Measurements from ENCODE around the gene CA5B. TPM values are rescaled to one million over a fixed set of nuclear protein-coding genes. Genes with fewer than 3 reads are reported as not detected.
A peak's percentile ranks its signal among the peaks of the same experiment; 100 is the strongest.
"Not testable (repeated sequence)": the region's sequence is repeated elsewhere in the genome, so short reads cannot be mapped to it uniquely, and the experiment has no call there.

Gene CA5B
- total and polyA plus RNA-seq, 2 donors (not counting 1 experiment from before 2014, with no cell fraction given): 7.4 to 11.6 TPM

GRCh38 chrX:15751155-15751819 lies 13.2 kb downstream of the CA5B start:
- Histone ChIP-seq H3K9ac (ENCODE audit: insufficient read depth, low read length) (no peak overlapping the region), H3K4me3 (replicated peaks in 1 of 4; ENCODE audit: control extremely low read depth in 1 of 4, insufficient read depth in 1 of 4, low read depth in 3 of 4, low read length in 4 of 4) (no peak overlapping the region), H3K27ac (ENCODE audit: insufficient read depth, low read length) (peak overlapping the region; percentile 78), H3K4me2 (ENCODE audit: extremely low read depth, insufficient read depth, low read length) (peak overlapping the region; percentile 15), H3K27me3 (ENCODE audit: control insufficient read depth, insufficient read depth, low read length) (no peaks in the 10 kb centered on the region), H3K36me3 (ENCODE audit: control insufficient read depth, insufficient read depth, low read length) (no peaks in the 10 kb centered on the region), H3K79me2 (ENCODE audit: control insufficient read depth, insufficient read depth, low read length) (no peaks in the 10 kb centered on the region), H3K9me3 (ENCODE audit: control insufficient read depth, insufficient read depth, low read depth, low read length) (no peaks in the 10 kb centered on the region), H3K4me1 (ENCODE audit: control insufficient read depth, extremely low read depth, insufficient read depth, low read length) (peaks cover 7% of the 10 kb centered on the region), H4K20me1 (ENCODE audit: control insufficient read depth, extremely low read depth, insufficient read depth, low read length) (no peaks in the 10 kb centered on the region), H2AFZ (ENCODE audit: low read length) (no peak overlapping the region)
- TF ChIP-seq CTCF (conservative IDR thresholded peaks at IDR 0.05 in 1 of 2, IDR thresholded peaks at IDR 0.05 in 1 of 2; ENCODE audit: low read depth in 1 of 2, low read length in 2 of 2): no peak
- no peak for TF ChIP-seq EZH2 (IDR thresholded peaks at IDR 0.05; ENCODE audit: low read length, missing control alignments)
- DNase-seq (ENCODE audit: low read depth in 2 of 2): peak; percentile 54 to 76

- Histone ChIP-seq H4K20me1 (ENCODE audit: control insufficient read depth, extremely low read depth, insufficient read depth, low read length) (no peaks in the 10 kb centered on the region), H3K79me2 (ENCODE audit: control insufficient read depth, insufficient read depth, low read length) (no peaks in the 10 kb centered on the region), H3K4me1 (ENCODE audit: control insufficient read depth, extremely low read depth, insufficient read depth, low read length) (peaks cover 7% of the 10 kb centered on the region), H2AFZ (ENCODE audit: low read length) (no peak overlapping the region), H3K9me3 (ENCODE audit: control insufficient read depth, insufficient read depth, low read depth, low read length) (no peaks in the 10 kb centered on the region), H3K36me3 (ENCODE audit: control insufficient read depth, insufficient read depth, low read length) (no peaks in the 10 kb centered on the region), H3K27me3 (ENCODE audit: control insufficient read depth, insufficient read depth, low read length) (no peaks in the 10 kb centered on the region), H3K9ac (ENCODE audit: insufficient read depth, low read length) (no peak overlapping the region), H3K4me2 (ENCODE audit: extremely low read depth, insufficient read depth, low read length) (no peak overlapping the region), H3K27ac (ENCODE audit: insufficient read depth, low read length) (no peak overlapping the region), H3K4me3 (replicated peaks in 1 of 4; ENCODE audit: control extremely low read depth in 1 of 4, insufficient read depth in 1 of 4, low read depth in 3 of 4, low read length in 4 of 4) (no peak overlapping the region)
- DNase-seq (ENCODE audit: low read depth in 2 of 2): no peak
- TF ChIP-seq EZH2 (IDR thresholded peaks at IDR 0.05; ENCODE audit: low read length, missing control alignments): no peak
- TF ChIP-seq CTCF (conservative IDR thresholded peaks at IDR 0.05 in 1 of 2, IDR thresholded peaks at IDR 0.05 in 1 of 2; ENCODE audit: low read depth in 1 of 2, low read length in 2 of 2): no peak
These were observed 17.0 kb downstream of the CA5B start for GRCh38 chrX:15755091-15755490.

- Histone ChIP-seq H3K9ac (ENCODE audit: insufficient read depth, low read length) (no peak overlapping the region), H3K4me2 (ENCODE audit: extremely low read depth, insufficient read depth, low read length) (no peak overlapping the region), H4K20me1 (ENCODE audit: control insufficient read depth, extremely low read depth, insufficient read depth, low read length) (no peaks in the 10 kb centered on the region), H3K9me3 (ENCODE audit: control insufficient read depth, insufficient read depth, low read depth, low read length) (no peaks in the 10 kb centered on the region), H3K27ac (ENCODE audit: insufficient read depth, low read length) (no peak overlapping the region), H3K36me3 (ENCODE audit: control insufficient read depth, insufficient read depth, low read length) (no peaks in the 10 kb centered on the region), H3K79me2 (ENCODE audit: control insufficient read depth, insufficient read depth, low read length) (no peaks in the 10 kb centered on the region), H3K4me1 (ENCODE audit: control insufficient read depth, extremely low read depth, insufficient read depth, low read length) (no peaks in the 10 kb centered on the region), H3K27me3 (ENCODE audit: control insufficient read depth, insufficient read depth, low read length) (no peaks in the 10 kb centered on the region), H2AFZ (ENCODE audit: low read length) (no peak overlapping the region), H3K4me3 (replicated peaks in 1 of 4; ENCODE audit: control extremely low read depth in 1 of 4, insufficient read depth in 1 of 4, low read depth in 3 of 4, low read length in 4 of 4) (no peak overlapping the region)
- no peak for TF ChIP-seq CTCF (conservative IDR thresholded peaks at IDR 0.05 in 1 of 2, IDR thresholded peaks at IDR 0.05 in 1 of 2; ENCODE audit: low read depth in 1 of 2, low read length in 2 of 2)
- TF ChIP-seq EZH2 (IDR thresholded peaks at IDR 0.05; ENCODE audit: low read length, missing control alignments): no peak
- no peak for DNase-seq (ENCODE audit: low read depth in 2 of 2)
These were observed 20.1 kb downstream of the CA5B start for GRCh38 chrX:15758140-15758539.

- H3K9ac ChIP-seq (ENCODE audit: insufficient read depth, low read length); H3K36me3 ChIP-seq (ENCODE audit: control insufficient read depth, insufficient read depth, low read length); DNase-seq (ENCODE audit: low read depth in 2 of 2); H3K9me3 ChIP-seq (ENCODE audit: control insufficient read depth, insufficient read depth, low read depth, low read length); H4K20me1 ChIP-seq (ENCODE audit: control insufficient read depth, extremely low read depth, insufficient read depth, low read length); H3K4me3 ChIP-seq (replicated peaks in 1 of 4; ENCODE audit: control extremely low read depth in 1 of 4, insufficient read depth in 1 of 4, low read depth in 3 of 4, low read length in 4 of 4); H2AFZ ChIP-seq (ENCODE audit: low read length); H3K4me2 ChIP-seq (ENCODE audit: extremely low read depth, insufficient read depth, low read length); H3K27ac ChIP-seq (ENCODE audit: insufficient read depth, low read length); H3K27me3 ChIP-seq (ENCODE audit: control insufficient read depth, insufficient read depth, low read length); H3K4me1 ChIP-seq (ENCODE audit: control insufficient read depth, extremely low read depth, insufficient read depth, low read length); H3K79me2 ChIP-seq (ENCODE audit: control insufficient read depth, insufficient read depth, low read length): not testable (repeated sequence)
These were observed 21.8 kb downstream of the CA5B start for GRCh38 chrX:15759886-15760285.
